Ectodermal cell (in vitro differentiated cells): ENCODE data around the gene ASTN2.

Experiments
- H3K27ac ChIP-seq: 2 replicates; pipeline ENCODE4 v1.7.0; 2013; ENCODE audit warnings: mild to moderate bottlenecking, low read depth, low read length; ENCODE audit not compliant: insufficient read depth, poor library complexity, severe bottlenecking
- H3K27me3 ChIP-seq: 2 replicates; pipeline ENCODE4 v1.7.0; 2013; ENCODE audit warnings: mild to moderate bottlenecking, low read length; ENCODE audit not compliant: insufficient read depth, control insufficient read depth, poor library complexity, severe bottlenecking
- H3K36me3 ChIP-seq: one replicate; pipeline ENCODE4 v1.7.0; 2013; ENCODE audit warnings: low read length; ENCODE audit not compliant: control insufficient read depth, insufficient read depth
- H3K4me1 ChIP-seq: one replicate; pipeline ENCODE4 v1.7.0; 2013; ENCODE audit warnings: low read length; ENCODE audit not compliant: control insufficient read depth, insufficient read depth
- H3K4me3 ChIP-seq: 2 replicates; pipeline ENCODE4 v1.7.0; 2013; ENCODE audit warnings: low read depth, low read length, control low read depth; ENCODE audit not compliant: insufficient read depth
- H3K9me3 ChIP-seq: 2 replicates; pipeline ENCODE4 v1.7.0; 2013; ENCODE audit warnings: mild to moderate bottlenecking, low read length, moderate library complexity; ENCODE audit not compliant: control insufficient read depth
- WGBS, 2 experiments: methylation state at CpG; one replicate each; pipeline ENCODE4 v1.1.7; 2013; ENCODE audit warnings: missing lambda C conversion rate in 2 of 2; 5-methylcytosine and 5-hydroxymethylcytosine counted together

Gene ASTN2

GRCh38 chr9:117415358-117415914 lies 579 bp upstream of the ASTN2 start:
- 5 to 8% methylated on average over 13 of the region's 13 CpGs for WGBS, 2 experiments
- Histone ChIP-seq H3K9me3 (no peaks in the 10 kb centered on the region), H3K4me3 (peak overlapping the region; percentile 46), H3K27ac (no peak overlapping the region), H3K4me1 (peaks cover 12% of the 10 kb centered on the region), H3K27me3 (peaks cover 78% of the 10 kb centered on the region), H3K36me3 (no peaks in the 10 kb centered on the region)

- peak overlapping the region; percentile 46 for H3K4me3 ChIP-seq
- WGBS, 2 experiments = 0% methylated on average over 77 of the region's 77 CpGs
- no peaks in the 10 kb centered on the region for H3K9me3 ChIP-seq
- no peak overlapping the region for H3K27ac ChIP-seq
- peaks cover 12% of the 10 kb centered on the region for H3K4me1 ChIP-seq
- H3K36me3 ChIP-seq = no peaks in the 10 kb centered on the region
- peaks cover 71% of the 10 kb centered on the region for H3K27me3 ChIP-seq
These were observed 494 bp downstream of the ASTN2 start for GRCh38 chr9:117414220-117414905.

GRCh38 chr9:117413346-117414219 lies 1.3 kb downstream of the ASTN2 start:
- Histone ChIP-seq H3K36me3 (no peaks in the 10 kb centered on the region), H3K4me1 (peaks cover 12% of the 10 kb centered on the region), H3K4me3 (peak overlapping the region; percentile 46), H3K9me3 (no peaks in the 10 kb centered on the region), H3K27ac (no peak overlapping the region), H3K27me3 (peaks cover 66% of the 10 kb centered on the region)
- 1% methylated on average over 51 of the region's 51 CpGs for WGBS, 2 experiments

- no peaks in the 10 kb centered on the region for H3K36me3 ChIP-seq
- no peaks in the 10 kb centered on the region for H3K9me3 ChIP-seq
- peak overlapping the region; percentile 46 for H3K4me3 ChIP-seq
- 4 to 6% methylated on average over 21 to 24 of the region's 24 CpGs for WGBS, 2 experiments
- H3K27me3 ChIP-seq = peaks cover 58% of the 10 kb centered on the region
- no peak overlapping the region for H3K27ac ChIP-seq
- H3K4me1 ChIP-seq = peaks cover 12% of the 10 kb centered on the region
These were observed 2.0 kb downstream of the ASTN2 start for GRCh38 chr9:117412841-117413240.

DNA sequence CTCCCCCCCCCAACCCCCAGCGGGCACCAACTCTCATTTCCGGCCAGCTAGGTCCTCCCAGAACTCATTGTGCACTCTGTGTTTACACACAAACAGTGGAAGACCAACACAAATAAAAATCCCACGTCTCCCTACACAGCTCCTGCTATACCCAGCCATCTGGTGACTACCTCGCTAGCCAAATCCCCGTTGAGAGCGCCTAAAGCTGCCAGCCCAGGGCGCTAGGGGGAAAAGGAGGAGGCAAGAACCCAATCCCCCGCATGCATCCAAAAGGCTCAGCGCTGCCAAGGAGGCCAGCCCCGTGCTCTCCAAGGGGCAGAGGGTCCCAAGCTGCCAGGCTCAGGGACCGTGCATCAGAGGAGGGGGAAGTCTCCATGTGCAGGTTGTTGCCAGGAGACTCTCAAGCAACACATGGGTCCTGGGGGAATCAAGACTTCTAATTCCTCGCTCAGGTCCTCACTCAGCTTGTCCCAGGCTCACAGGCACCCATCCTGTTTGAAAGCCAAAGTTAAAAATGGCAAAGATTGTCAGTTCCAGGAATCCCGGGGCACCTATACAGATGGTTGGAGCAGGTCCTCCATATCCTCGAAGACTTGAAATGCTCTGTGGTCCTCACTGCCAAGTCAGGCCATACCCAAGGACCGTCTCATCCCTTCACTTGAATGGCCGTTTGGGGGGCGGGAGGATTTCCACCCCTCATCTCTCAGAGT lies 2.7 kb downstream of the ASTN2 start:
- Histone ChIP-seq H3K4me1 (peaks cover 12% of the 10 kb centered on the region), H3K36me3 (no peaks in the 10 kb centered on the region), H3K27ac (no peak overlapping the region), H3K9me3 (no peaks in the 10 kb centered on the region), H3K4me3 (peak overlapping the region; percentile 46), H3K27me3 (peaks cover 51% of the 10 kb centered on the region)
- WGBS, 2 experiments = 43 to 50% methylated on average over 16 to 17 of the region's 17 CpGs

DNA sequence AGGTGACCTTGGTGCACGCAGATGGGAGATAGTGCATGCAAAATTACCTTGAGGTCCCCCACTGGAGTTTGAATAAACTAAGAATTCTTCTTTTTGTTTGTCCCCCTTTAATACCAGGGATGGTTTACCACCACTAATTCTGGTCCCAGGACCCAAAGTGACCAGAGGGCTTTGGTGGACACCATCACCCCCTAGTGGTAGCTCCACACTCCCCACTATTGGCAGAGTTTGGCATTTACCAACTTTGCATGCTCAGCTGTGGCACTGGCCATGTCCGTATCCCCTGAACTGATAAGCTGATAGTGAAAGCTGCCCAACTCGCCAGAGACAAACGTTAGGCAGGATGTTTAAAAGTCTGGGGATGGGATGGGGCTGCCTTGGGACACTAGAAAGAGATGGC lies 3.3 kb downstream of the ASTN2 start:
- Histone ChIP-seq H3K27me3 (peaks cover 45% of the 10 kb centered on the region), H3K4me1 (peaks cover 12% of the 10 kb centered on the region), H3K4me3 (no peak overlapping the region), H3K36me3 (no peaks in the 10 kb centered on the region), H3K27ac (no peak overlapping the region), H3K9me3 (no peaks in the 10 kb centered on the region)
- 11 to 17% methylated on average over 4 of the region's 4 CpGs for WGBS, 2 experiments

GRCh38 chr9:117409321-117409720 lies 5.5 kb downstream of the ASTN2 start:
- Histone ChIP-seq H3K4me1 (peaks cover 12% of the 10 kb centered on the region), H3K36me3 (no peaks in the 10 kb centered on the region), H3K4me3 (no peak overlapping the region), H3K27ac (no peak overlapping the region), H3K9me3 (no peaks in the 10 kb centered on the region), H3K27me3 (peaks cover 27% of the 10 kb centered on the region)
- WGBS, 2 experiments = 74 to 79% methylated on average over 5 of the region's 5 CpGs

DNA sequence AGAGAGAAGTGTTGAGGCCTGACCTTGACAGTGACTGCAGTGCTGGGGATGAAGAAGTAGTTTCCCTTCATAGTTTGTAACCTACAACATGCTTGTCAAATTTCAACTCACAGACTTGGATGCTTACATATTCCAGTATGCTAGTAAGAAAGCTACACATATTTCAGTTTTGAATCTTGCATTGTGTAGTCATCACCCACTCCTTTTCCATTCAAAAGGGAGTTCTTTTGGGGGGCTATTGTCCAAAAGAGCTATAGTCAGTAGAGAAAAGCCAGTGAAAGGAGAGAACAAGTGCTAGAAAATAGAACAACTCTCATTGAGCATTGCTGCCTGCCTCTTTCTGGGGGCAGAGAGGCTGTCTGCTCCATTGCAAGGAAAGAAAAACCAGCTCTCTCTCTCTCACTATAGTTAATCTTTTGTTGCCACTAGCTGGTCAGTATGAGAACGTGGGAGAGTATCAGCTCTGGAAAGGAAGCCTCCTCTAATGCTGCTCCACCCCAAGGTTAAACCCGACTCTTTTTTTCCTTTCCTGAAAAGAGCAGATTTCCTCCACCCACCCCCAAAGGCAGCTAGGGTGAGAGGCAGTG lies 7.3 kb downstream of the ASTN2 start:
- Histone ChIP-seq H3K27ac (no peak overlapping the region), H3K4me1 (peaks cover 6% of the 10 kb centered on the region), H3K9me3 (no peaks in the 10 kb centered on the region), H3K36me3 (no peaks in the 10 kb centered on the region), H3K27me3 (peaks cover 9% of the 10 kb centered on the region), H3K4me3 (no peak overlapping the region)
- WGBS, 2 experiments = 23 to 35% methylated on average over 2 of the region's 2 CpGs

DNA sequence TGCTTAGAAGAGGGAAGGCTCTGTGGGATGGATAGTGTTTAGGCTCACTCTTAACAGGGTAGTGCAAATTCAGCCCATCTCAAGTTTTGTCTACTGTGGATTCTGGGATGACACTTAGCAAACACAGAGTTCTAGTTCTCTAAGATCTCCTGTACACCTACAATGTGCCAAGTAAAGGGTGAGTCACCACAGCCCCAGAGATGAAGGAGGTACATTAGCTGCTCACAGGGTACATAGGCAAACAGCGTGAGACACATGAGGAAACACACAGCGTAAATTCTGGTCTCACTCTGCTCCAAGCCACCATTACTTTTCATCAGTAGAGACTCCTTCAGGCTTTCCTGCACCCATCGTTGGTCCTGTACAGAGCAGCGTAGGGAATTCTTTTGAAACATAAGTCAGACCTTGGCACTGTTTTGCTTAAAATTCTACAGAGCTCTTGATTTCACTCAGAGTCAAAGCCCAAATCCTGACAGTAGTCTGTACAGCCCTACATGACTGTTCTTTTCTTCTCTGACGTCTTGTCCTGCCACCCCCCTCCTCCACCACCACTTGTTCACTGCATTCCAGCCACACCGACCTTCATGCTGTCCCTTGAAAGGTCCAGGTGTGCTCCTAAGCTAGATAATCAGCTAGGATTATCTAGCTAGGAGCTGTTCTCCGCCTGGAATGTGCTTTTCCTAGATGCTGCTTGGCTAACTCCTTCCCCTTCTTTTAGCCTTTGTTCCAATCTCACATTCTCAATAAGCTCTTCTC lies 8.7 kb downstream of the ASTN2 start:
- Histone ChIP-seq H3K4me3 (no peak overlapping the region), H3K4me1 (peaks cover 8% of the 10 kb centered on the region), H3K27ac (no peak overlapping the region), H3K36me3 (no peaks in the 10 kb centered on the region), H3K27me3 (no peaks in the 10 kb centered on the region), H3K9me3 (no peaks in the 10 kb centered on the region)
- 77 to 82% methylated on average over 7 of the region's 7 CpGs for WGBS, 2 experiments
